Omental fat pad (tissue), 4 donors: Measurements from ENCODE around the gene PCNX4. TPM values are rescaled to one million over a fixed set of nuclear protein-coding genes. Genes with fewer than 3 reads are reported as not detected.

Experiments used
- ATAC-seq: fragments of 150-250 bp; one replicate; pipeline ENCODE4 v1.9.1; 2016; ENCODE audit warnings: mild to moderate bottlenecking, moderate library complexity; ENCODE audit not compliant: low FRiP score
- DNase-seq: peaks from one replicate; pipeline ENCODE4 v3.0.0-alpha.2; 2019; ENCODE audit warnings: low spot score
- CTCF ChIP-seq, 3 donors: fragments of 450-650 bp; IDR thresholded peaks; one replicate each; pipeline ENCODE4 v1.5.1; 2016 to 2017; ENCODE audit warnings: antibody characterized with exemption in 3 of 3, mild to moderate bottlenecking in 3 of 3, moderate library complexity in 2 of 3
- total RNA-seq, 4 donors: library from RNA; depleted of rRNA; stranded (reverse); fragments of >200 nt; gene quantifications; one replicate each; pipeline ENCODE4 v1.1.0, GENCODE V29; 2016

PCNX4 gene
- total RNA-seq, 4 donors from 2014 or later = 42.3 to 70.5 (median 53.3) TPM

- ATAC-seq = no peak
- no peak for TF ChIP-seq CTCF (IDR thresholded peaks at IDR 0.05)
- DNase-seq = no peak
Measured at GRCh38 chr14:60188696-60189095, 97.0 kb downstream of the PCNX4 start.

GRCh38 chr14:60189923-60190840 is 98.5 kb downstream of the PCNX4 start:
- TF ChIP-seq CTCF (IDR thresholded peaks at IDR 0.05) = no peak
- DNase-seq (no peak), ATAC-seq (no peak)

- ATAC-seq (no peak), DNase-seq (no peak)
- no peak for TF ChIP-seq CTCF (IDR thresholded peaks at IDR 0.05)
Measured at GRCh38 chr14:60195179-60195810, 103.6 kb downstream of the PCNX4 start.

- ATAC-seq (no peak), DNase-seq (no peak)
- no peak for TF ChIP-seq CTCF (IDR thresholded peaks at IDR 0.05)
Measured at GRCh38 chr14:60196291-60196690, 104.6 kb downstream of the PCNX4 start.

GRCh38 chr14:60197629-60198303 is 106.0 kb downstream of the PCNX4 start:
- DNase-seq (no peak), ATAC-seq (no peak)
- no peak for TF ChIP-seq CTCF (IDR thresholded peaks at IDR 0.05)

GRCh38 chr14:60199321-60199720 is 107.6 kb downstream of the PCNX4 start:
- ATAC-seq (no peak), DNase-seq (no peak)
- TF ChIP-seq CTCF (IDR thresholded peaks at IDR 0.05) = no peak
